ENCODE results near the gene CACNA2D3.

- TF ChIP-seq CTCF (IDR thresholded peaks at IDR 0.05) (no peak), POLR2A (IDR thresholded peaks at IDR 0.05; ENCODE audit: low read length) (no peak), POLR2AphosphoS2 (conservative IDR thresholded peaks at IDR 0.05; ENCODE audit: low read length) (no peak), FOSL2 (IDR thresholded peaks at IDR 0.05) (no peak), FOSL2 (CRISPR knock-in tag; IDR thresholded peaks at IDR 0.05) (no peak), JUNB (IDR thresholded peaks at IDR 0.05) (no peak), CBX8 (IDR thresholded peaks at IDR 0.05) (no peak), KDM5A (IDR thresholded peaks at IDR 0.05) (no peak), RNF2 (IDR thresholded peaks at IDR 0.05; ENCODE audit: borderline replicate concordance, low read depth) (no peak), RFX5 (IDR thresholded peaks at IDR 0.05) (no peak), HDAC2 (IDR thresholded peaks at IDR 0.05) (no peak)
- TF ChIP-seq, protein P1, sequence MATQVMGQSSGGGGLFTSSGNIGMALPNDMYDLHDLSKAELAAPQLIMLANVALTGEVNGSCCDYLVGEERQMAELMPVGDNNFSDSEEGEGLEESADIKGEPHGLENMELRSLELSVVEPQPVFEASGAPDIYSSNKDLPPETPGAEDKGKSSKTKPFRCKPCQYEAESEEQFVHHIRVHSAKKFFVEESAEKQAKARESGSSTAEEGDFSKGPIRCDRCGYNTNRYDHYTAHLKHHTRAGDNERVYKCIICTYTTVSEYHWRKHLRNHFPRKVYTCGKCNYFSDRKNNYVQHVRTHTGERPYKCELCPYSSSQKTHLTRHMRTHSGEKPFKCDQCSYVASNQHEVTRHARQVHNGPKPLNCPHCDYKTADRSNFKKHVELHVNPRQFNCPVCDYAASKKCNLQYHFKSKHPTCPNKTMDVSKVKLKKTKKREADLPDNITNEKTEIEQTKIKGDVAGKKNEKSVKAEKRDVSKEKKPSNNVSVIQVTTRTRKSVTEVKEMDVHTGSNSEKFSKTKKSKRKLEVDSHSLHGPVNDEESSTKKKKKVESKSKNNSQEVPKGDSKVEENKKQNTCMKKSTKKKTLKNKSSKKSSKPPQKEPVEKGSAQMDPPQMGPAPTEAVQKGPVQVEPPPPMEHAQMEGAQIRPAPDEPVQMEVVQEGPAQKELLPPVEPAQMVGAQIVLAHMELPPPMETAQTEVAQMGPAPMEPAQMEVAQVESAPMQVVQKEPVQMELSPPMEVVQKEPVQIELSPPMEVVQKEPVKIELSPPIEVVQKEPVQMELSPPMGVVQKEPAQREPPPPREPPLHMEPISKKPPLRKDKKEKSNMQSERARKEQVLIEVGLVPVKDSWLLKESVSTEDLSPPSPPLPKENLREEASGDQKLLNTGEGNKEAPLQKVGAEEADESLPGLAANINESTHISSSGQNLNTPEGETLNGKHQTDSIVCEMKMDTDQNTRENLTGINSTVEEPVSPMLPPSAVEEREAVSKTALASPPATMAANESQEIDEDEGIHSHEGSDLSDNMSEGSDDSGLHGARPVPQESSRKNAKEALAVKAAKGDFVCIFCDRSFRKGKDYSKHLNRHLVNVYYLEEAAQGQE (IDR thresholded peaks at IDR 0.05): no peak
Observed at GRCh38 chr3:54653456-54654195, 531.3 kb downstream of the CACNA2D3 start.

All from A549 (cell line).